ENCODE data around the gene RPL3.
A peak's percentile ranks its signal among the peaks of the same experiment; 100 is the strongest.

RPL3 gene

DNA sequence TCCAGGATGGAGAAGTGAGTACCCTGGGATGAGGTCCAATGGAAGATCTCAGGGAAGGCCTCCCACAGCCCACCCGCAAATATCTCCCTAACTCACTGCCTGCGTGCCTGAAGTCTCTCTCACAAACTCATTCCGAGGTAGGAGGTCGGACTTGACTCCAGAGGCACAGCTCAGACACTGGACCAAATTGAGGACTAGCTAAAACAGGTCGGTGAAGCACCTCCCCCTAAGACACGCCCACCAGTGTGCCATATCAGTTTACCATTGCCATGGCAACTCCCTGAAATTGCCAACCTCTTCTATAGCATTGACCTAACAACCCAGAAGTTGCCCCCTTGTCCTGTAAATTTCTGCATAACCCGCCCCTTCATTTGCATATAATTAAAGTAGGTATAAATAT, 17.5 kb downstream of the RPL3 start:
- H3K27me3 Mint-ChIP-seq, result peaks cover 18% of the 10 kb centered on the region
- H3K4me3 Mint-ChIP-seq, result no peak overlapping the region
- ATAC-seq (no peak), DNase-seq (no peak)
- H3K36me3 Mint-ChIP-seq (ENCODE audit: low read depth), result no peaks in the 10 kb centered on the region
- H3K9me3 Mint-ChIP-seq, result no peaks in the 10 kb centered on the region
- H3K4me1 Mint-ChIP-seq, result peaks cover 11% of the 10 kb centered on the region
- no peak overlapping the region for H3K27ac Mint-ChIP-seq

- Mint-ChIP-seq H3K4me3 (no peak overlapping the region), H3K27me3 (peaks cover 23% of the 10 kb centered on the region)
Measured at GRCh38 chr22:39301108-39301507, 18.3 kb downstream of the RPL3 start.

DNA sequence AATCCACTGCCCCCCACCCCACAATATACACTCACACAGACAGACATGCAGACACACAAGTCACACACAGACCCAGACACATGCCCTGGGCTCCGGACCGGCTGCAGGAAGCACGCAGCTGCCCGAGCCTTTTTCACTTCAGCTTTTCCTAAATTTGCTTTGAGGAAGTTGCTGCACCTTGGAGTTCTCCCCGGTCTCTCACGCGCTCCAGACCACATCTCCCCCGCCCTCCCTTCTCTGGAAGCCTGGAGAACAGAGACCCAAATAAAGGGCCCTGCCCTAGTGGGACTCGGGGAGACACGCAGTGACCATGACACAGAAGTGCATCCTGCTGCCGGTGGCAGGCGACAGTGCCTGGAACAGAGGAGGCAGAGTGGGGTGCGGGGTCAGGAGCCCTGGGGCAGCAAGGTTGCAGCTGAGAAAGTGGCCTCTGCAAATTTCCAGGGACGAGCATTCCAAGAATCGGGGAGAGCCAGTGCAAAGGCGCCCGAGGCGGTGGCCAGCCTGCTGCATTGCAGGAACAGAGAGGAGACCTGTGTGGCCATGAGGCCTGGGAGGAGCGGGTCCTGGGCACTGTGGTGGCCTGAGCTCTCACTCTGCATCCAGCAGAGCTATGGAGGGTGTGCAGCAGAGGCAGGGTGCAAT, 19.1 kb downstream of the RPL3 start:
- Mint-ChIP-seq H3K4me3 (no peak overlapping the region), H3K27ac (no peak overlapping the region)
- ATAC-seq, result peak; percentile 11

More at GRCh38 chr22:39301108-39301507, 18.3 kb downstream of the RPL3 start:
- H3K9me3 Mint-ChIP-seq, result no peaks in the 10 kb centered on the region
- peaks cover 11% of the 10 kb centered on the region for H3K4me1 Mint-ChIP-seq
- H3K36me3 Mint-ChIP-seq (ENCODE audit: low read depth), result no peaks in the 10 kb centered on the region
- H3K27ac Mint-ChIP-seq, result no peak overlapping the region
- DNase-seq (no peak), ATAC-seq (no peak)

DNA sequence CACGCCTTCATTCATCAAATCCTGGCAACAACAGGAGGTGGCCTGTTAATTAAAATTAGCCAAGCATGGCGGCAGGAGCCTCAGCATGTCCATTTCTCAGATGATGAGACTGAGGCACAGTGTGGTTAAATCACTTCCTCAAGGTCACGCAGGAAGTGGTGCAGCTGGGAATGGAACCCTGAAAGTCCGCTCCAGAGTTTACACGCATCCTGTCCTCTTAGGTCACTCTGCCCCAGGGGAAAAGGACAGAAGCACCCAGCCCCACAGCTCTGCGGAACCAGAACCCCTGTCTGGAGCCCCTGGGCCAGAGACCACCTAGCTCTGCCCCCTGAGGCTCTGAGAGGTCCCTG, 19.6 kb downstream of the RPL3 start:
- ATAC-seq (no peak), DNase-seq (no peak)
- H3K27me3 Mint-ChIP-seq, result peaks cover 23% of the 10 kb centered on the region
- H3K27ac Mint-ChIP-seq, result no peak overlapping the region
- no peaks in the 10 kb centered on the region for H3K36me3 Mint-ChIP-seq (ENCODE audit: low read depth)
- H3K4me3 Mint-ChIP-seq, result no peak overlapping the region
- peaks cover 11% of the 10 kb centered on the region for H3K4me1 Mint-ChIP-seq
- H3K9me3 Mint-ChIP-seq, result no peaks in the 10 kb centered on the region

More for the DNA sequence above, 19.1 kb downstream of the RPL3 start:
- DNase-seq, result no peak
- Mint-ChIP-seq H3K27me3 (peaks cover 23% of the 10 kb centered on the region), H3K36me3 (ENCODE audit: low read depth) (no peaks in the 10 kb centered on the region), H3K9me3 (no peaks in the 10 kb centered on the region), H3K4me1 (peaks cover 11% of the 10 kb centered on the region)

DNA sequence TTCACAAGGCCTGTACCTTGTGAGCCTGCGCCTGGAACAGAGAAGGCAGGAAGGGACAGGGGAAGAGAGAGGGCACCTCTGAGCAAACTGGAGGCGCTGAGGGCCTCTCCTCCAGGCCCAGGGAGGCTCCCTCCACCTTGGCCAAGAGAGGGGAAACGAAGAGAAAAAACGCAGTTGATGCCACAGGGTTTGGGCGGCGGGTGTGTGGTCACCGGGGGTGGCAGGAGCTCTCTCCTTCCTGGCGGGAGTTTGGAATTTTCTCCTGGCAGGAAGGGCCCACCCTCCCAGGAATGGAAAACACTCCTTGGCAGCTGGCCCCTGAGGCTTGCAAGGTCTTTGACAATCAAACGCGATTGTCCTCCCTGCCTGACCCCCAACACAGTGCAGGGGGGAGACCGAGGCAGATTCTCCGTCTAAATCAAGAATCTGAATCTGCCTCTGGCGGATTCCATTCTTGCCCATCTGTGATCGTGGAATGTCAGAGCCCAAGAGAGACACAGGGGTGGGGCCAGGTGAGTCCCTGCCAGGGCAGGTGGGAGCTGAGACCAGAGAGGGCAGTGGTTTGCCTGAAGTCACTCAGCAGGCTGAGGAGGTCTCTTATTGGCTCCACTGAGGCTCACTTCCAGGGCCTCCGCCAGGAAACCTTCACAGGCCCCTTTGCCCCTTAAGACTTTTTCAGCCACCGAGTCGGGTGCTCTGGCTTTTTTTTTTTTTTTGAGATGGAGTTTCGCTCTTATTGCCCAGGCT, 21.0 kb downstream of the RPL3 start:
- Mint-ChIP-seq H3K36me3 (ENCODE audit: low read depth) (no peaks in the 10 kb centered on the region), H3K27ac (no peak overlapping the region), H3K4me1 (peaks cover 11% of the 10 kb centered on the region), H3K9me3 (no peaks in the 10 kb centered on the region), H3K4me3 (no peak overlapping the region), H3K27me3 (peaks cover 26% of the 10 kb centered on the region)
- ATAC-seq (no peak), DNase-seq (no peak)

- Mint-ChIP-seq H3K27ac (no peak overlapping the region), H3K36me3 (ENCODE audit: low read depth) (no peaks in the 10 kb centered on the region), H3K4me1 (peaks cover 11% of the 10 kb centered on the region), H3K4me3 (no peak overlapping the region), H3K27me3 (peaks cover 27% of the 10 kb centered on the region), H3K9me3 (no peaks in the 10 kb centered on the region)
- ATAC-seq (no peak), DNase-seq (no peak)
Measured at GRCh38 chr22:39297490-39298240, 21.8 kb downstream of the RPL3 start.

GRCh38 chr22:39296981-39297489, 22.4 kb downstream of the RPL3 start:
- no peak overlapping the region for H3K4me3 Mint-ChIP-seq
- H3K9me3 Mint-ChIP-seq, result no peaks in the 10 kb centered on the region
- DNase-seq, result no peak
- H3K27me3 Mint-ChIP-seq, result peaks cover 27% of the 10 kb centered on the region
- H3K36me3 Mint-ChIP-seq (ENCODE audit: low read depth), result no peaks in the 10 kb centered on the region
- H3K27ac Mint-ChIP-seq, result no peak overlapping the region
- H3K4me1 Mint-ChIP-seq, result peaks cover 9% of the 10 kb centered on the region
- ATAC-seq, result no peak

GRCh38 chr22:39296535-39296934, 22.9 kb downstream of the RPL3 start:
- peaks cover 27% of the 10 kb centered on the region for H3K27me3 Mint-ChIP-seq
- H3K27ac Mint-ChIP-seq, result no peak overlapping the region
- no peaks in the 10 kb centered on the region for H3K36me3 Mint-ChIP-seq (ENCODE audit: low read depth)
- no peak overlapping the region for H3K4me3 Mint-ChIP-seq
- peaks cover 9% of the 10 kb centered on the region for H3K4me1 Mint-ChIP-seq
- no peak for DNase-seq
- no peaks in the 10 kb centered on the region for H3K9me3 Mint-ChIP-seq
- ATAC-seq, result no peak

GRCh38 chr22:39294571-39295468, 24.6 kb downstream of the RPL3 start:
- no peaks in the 10 kb centered on the region for H3K36me3 Mint-ChIP-seq (ENCODE audit: low read depth)

DNA sequence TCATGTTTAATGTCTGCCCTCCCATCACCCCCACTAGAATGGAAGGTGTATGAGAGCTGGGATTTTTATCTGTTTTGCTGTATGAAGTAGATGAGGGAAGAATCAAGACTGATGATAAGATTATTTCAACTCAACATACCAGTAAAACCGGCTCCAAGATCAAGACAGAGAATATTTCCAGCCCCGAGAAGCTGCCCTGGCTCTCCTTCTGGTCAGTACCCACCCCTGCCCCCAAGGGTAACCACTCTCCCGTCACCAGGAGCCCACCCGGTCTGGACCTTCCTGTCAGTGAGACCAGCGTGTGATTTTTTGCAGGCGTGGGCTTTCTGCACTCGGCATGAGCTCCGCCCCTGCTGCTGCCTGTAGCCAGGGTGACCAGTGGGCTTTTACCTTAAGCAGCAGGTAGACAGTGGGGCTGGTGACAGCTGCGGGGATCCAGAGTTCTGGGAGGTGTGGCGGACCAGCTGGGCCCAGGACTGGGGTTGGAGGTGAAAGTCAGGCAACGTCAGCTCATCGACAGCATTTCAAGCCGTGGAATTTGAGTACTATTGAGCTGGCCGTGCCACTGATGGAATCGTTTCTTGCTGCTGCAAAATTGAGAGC, 25.6 kb downstream of the RPL3 start:
- Mint-ChIP-seq H3K9me3 (no peaks in the 10 kb centered on the region), H3K4me1 (no peaks in the 10 kb centered on the region), H3K27me3 (peaks cover 12% of the 10 kb centered on the region), H3K27ac (no peak overlapping the region), H3K4me3 (no peak overlapping the region), H3K36me3 (ENCODE audit: low read depth) (no peaks in the 10 kb centered on the region)
- ATAC-seq (no peak), DNase-seq (no peak)

More at GRCh38 chr22:39294571-39295468, 24.6 kb downstream of the RPL3 start:
- no peak overlapping the region for H3K27ac Mint-ChIP-seq
- H3K4me1 Mint-ChIP-seq, result peaks cover 4% of the 10 kb centered on the region
- DNase-seq (no peak), ATAC-seq (no peak)
- H3K27me3 Mint-ChIP-seq, result peaks cover 15% of the 10 kb centered on the region
- no peaks in the 10 kb centered on the region for H3K9me3 Mint-ChIP-seq
- no peak overlapping the region for H3K4me3 Mint-ChIP-seq

DNA sequence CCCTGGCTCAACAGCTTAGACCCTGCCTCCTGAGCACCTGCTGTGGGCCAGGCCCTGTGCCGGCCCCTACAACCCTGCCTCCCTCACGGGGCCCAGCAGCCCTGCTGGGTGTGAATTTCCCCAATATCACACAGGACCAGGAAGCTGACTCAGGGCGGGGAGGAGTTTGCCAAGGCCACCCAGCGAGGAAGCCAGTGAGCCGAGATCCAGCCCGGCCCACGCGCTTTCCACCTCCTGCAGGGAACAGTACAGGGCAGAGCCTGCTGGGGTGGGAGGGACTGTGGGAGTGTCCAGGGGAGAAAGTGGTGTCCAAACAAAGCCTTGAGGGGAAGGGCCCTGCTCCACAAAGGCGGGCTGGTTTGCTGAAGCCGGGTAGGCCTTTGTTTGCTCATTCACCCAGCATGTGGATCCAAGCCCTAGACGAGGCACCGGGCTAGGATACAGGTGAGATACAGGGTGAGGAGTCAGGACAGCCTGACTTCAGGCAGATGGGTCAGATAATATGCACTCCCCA, 26.8 kb downstream of the RPL3 start:
- Mint-ChIP-seq H3K27me3 (peaks cover 9% of the 10 kb centered on the region), H3K27ac (no peak overlapping the region), H3K4me1 (no peaks in the 10 kb centered on the region), H3K36me3 (ENCODE audit: low read depth) (no peaks in the 10 kb centered on the region), H3K9me3 (no peaks in the 10 kb centered on the region), H3K4me3 (no peak overlapping the region)
- ATAC-seq (no peak), DNase-seq (no peak)

GRCh38 chr22:39292031-39292462, 27.4 kb downstream of the RPL3 start:
- ATAC-seq, result no peak
- no peaks in the 10 kb centered on the region for H3K9me3 Mint-ChIP-seq
- no peak overlapping the region for H3K4me3 Mint-ChIP-seq
- H3K27me3 Mint-ChIP-seq, result peaks cover 9% of the 10 kb centered on the region
- no peaks in the 10 kb centered on the region for H3K36me3 Mint-ChIP-seq (ENCODE audit: low read depth)
- H3K4me1 Mint-ChIP-seq, result peaks cover 1% of the 10 kb centered on the region
- no peak for DNase-seq
- H3K27ac Mint-ChIP-seq, result no peak overlapping the region

- Mint-ChIP-seq H3K4me1 (peaks cover 3% of the 10 kb centered on the region), H3K27me3 (peaks cover 8% of the 10 kb centered on the region), H3K36me3 (ENCODE audit: low read depth) (no peaks in the 10 kb centered on the region), H3K4me3 (no peak overlapping the region), H3K9me3 (no peaks in the 10 kb centered on the region), H3K27ac (no peak overlapping the region)
- no peak for DNase-seq
- ATAC-seq, result no peak
Measured at GRCh38 chr22:39291523-39291922, 27.9 kb downstream of the RPL3 start.

All from activated naive CD8-positive, alpha-beta T cell treated with anti-CD3 and anti-CD28 coated beads, Interleukin-2, amount 50 U/mL, for 24 hours (primary cell).